Type B pancreatic cell (in vitro differentiated cells): ENCODE measurements around the gene ING3. TPM values are rescaled to one million over a fixed set of nuclear protein-coding genes. Genes with fewer than 3 reads are reported as not detected.

Experiments
- DNase-seq: peaks from one replicate; pipeline ENCODE4 v3.0.0; 2021; ENCODE audit warnings: mixed read lengths; ENCODE audit not compliant: unreplicated experiment; ENCODE audit errors: extremely low spot score
- H3K27ac Mint-ChIP-seq: 2 replicates; pipeline ENCODE4 v1.8.0; 2021; ENCODE audit warnings: mild to moderate bottlenecking, mixed read lengths
- H3K27me3 Mint-ChIP-seq: 2 replicates; pipeline ENCODE4 v1.8.0; 2021; ENCODE audit warnings: mixed read lengths
- H3K36me3 Mint-ChIP-seq: 2 replicates; pipeline ENCODE4 v1.8.0; 2021; ENCODE audit warnings: mixed read lengths
- H3K4me1 Mint-ChIP-seq: one replicate; pipeline ENCODE4 v1.8.0; 2021; ENCODE audit warnings: mixed read lengths; ENCODE audit not compliant: unreplicated experiment
- H3K4me3 Mint-ChIP-seq: 2 replicates; pipeline ENCODE4 v1.8.0; 2021; ENCODE audit warnings: mild to moderate bottlenecking, mixed read lengths
- H3K9me3 Mint-ChIP-seq: 2 replicates; pipeline ENCODE4 v1.8.0; 2021; ENCODE audit warnings: mixed read lengths
- CTCF ChIP-seq: fragments of 200-600 bp; sonication (generic); conservative IDR thresholded peaks from 2 replicates; pipeline ENCODE4 v1.5.0; 2021; ENCODE audit warnings: antibody characterized with exemption, mild to moderate bottlenecking
- total RNA-seq: library from RNA; stranded (reverse); gene quantifications from 2 replicates; pipeline ENCODE4 v1.2.1, GENCODE V29; 2021; ENCODE audit warnings: low replicate concordance

Gene ING3
- total RNA-seq, 1 donor from 2014 or later = 20.7 TPM

GRCh38 chr7:121006711-121007315 lies 56.2 kb downstream of the ING3 start:
- H3K27ac Mint-ChIP-seq = no peak overlapping the region
- no peak for DNase-seq

GRCh38 chr7:121008816-121009215 lies 58.2 kb downstream of the ING3 start:
- H3K36me3 Mint-ChIP-seq = no peaks in the 10 kb centered on the region
- no peak for DNase-seq

More at GRCh38 chr7:121006711-121007315, 56.2 kb downstream of the ING3 start:
- no peaks in the 10 kb centered on the region for H3K9me3 Mint-ChIP-seq
- peaks cover 21% of the 10 kb centered on the region for H3K4me1 Mint-ChIP-seq
- peaks cover 6% of the 10 kb centered on the region for H3K27me3 Mint-ChIP-seq
- TF ChIP-seq CTCF = no peak
- H3K4me3 Mint-ChIP-seq = no peak overlapping the region
- H3K36me3 Mint-ChIP-seq = no peaks in the 10 kb centered on the region

GRCh38 chr7:121011401-121011800 lies 60.8 kb downstream of the ING3 start:
- H3K36me3 Mint-ChIP-seq = no peaks in the 10 kb centered on the region
- TF ChIP-seq CTCF = no peak
- H3K27me3 Mint-ChIP-seq = peaks cover 3% of the 10 kb centered on the region
- no peaks in the 10 kb centered on the region for H3K9me3 Mint-ChIP-seq
- DNase-seq = no peak
- H3K4me3 Mint-ChIP-seq = no peak overlapping the region
- peaks cover 25% of the 10 kb centered on the region for H3K4me1 Mint-ChIP-seq
- H3K27ac Mint-ChIP-seq = no peak overlapping the region

More at GRCh38 chr7:121008816-121009215, 58.2 kb downstream of the ING3 start:
- Mint-ChIP-seq H3K9me3 (no peaks in the 10 kb centered on the region), H3K27ac (no peak overlapping the region), H3K4me1 (peaks cover 21% of the 10 kb centered on the region), H3K4me3 (no peak overlapping the region), H3K27me3 (peaks cover 6% of the 10 kb centered on the region)
- no peak for TF ChIP-seq CTCF

- Mint-ChIP-seq H3K36me3 (no peaks in the 10 kb centered on the region), H3K4me3 (no peak overlapping the region), H3K27ac (no peak overlapping the region), H3K9me3 (no peaks in the 10 kb centered on the region), H3K4me1 (peaks cover 26% of the 10 kb centered on the region), H3K27me3 (peaks cover 3% of the 10 kb centered on the region)
- no peak for TF ChIP-seq CTCF
- DNase-seq = no peak
These were observed 61.7 kb downstream of the ING3 start for GRCh38 chr7:121012170-121012874.

GRCh38 chr7:121012919-121013318 lies 62.3 kb downstream of the ING3 start:
- no peaks in the 10 kb centered on the region for H3K27me3 Mint-ChIP-seq
- H3K9me3 Mint-ChIP-seq = no peaks in the 10 kb centered on the region
- H3K36me3 Mint-ChIP-seq = peaks cover 3% of the 10 kb centered on the region
- peaks cover 25% of the 10 kb centered on the region for H3K4me1 Mint-ChIP-seq
- no peak for TF ChIP-seq CTCF
- no peak overlapping the region for H3K4me3 Mint-ChIP-seq
- DNase-seq = no peak
- H3K27ac Mint-ChIP-seq = no peak overlapping the region
